OCI-LY1 (cell line): ENCODE results near the gene VWA8.

Experiments
- H2AFZ ChIP-seq: fragments of 200-600 bp; sonication (generic), shearing (Covaris generic); 2 replicates; pipeline ENCODE4 v1.6.0; 2014; ENCODE audit warnings: antibody characterized with exemption, mild to moderate bottlenecking, low read length
- H3F3A ChIP-seq: fragments of 200-600 bp; sonication (generic), shearing (Covaris generic); 2 replicates; pipeline ENCODE4 v1.6.0; 2014; ENCODE audit warnings: mild to moderate bottlenecking, antibody characterized with exemption, low read length, moderate library complexity; ENCODE audit not compliant: insufficient read depth
- H3K27ac ChIP-seq: fragments of 200-600 bp; sonication (generic); 2 replicates; pipeline ENCODE4 v1.5.1; 2014; ENCODE audit warnings: low read length, mixed run types, mild to moderate bottlenecking, low read depth; ENCODE audit not compliant: poor library complexity, severe bottlenecking
- H3K27me3 ChIP-seq: fragments of 200-600 bp; sonication (generic); 2 replicates; pipeline ENCODE4 v1.6.0; 2014; ENCODE audit warnings: antibody characterized with exemption, mild to moderate bottlenecking, low read length, moderate library complexity; ENCODE audit not compliant: insufficient read depth
- H3K36me3 ChIP-seq: fragments of 200-600 bp; sonication (generic); 2 replicates; pipeline ENCODE4 v1.6.1; 2014; ENCODE audit warnings: mild to moderate bottlenecking, antibody characterized with exemption, low read length, moderate library complexity, mixed read lengths; ENCODE audit not compliant: insufficient read depth
- H3K4me1 ChIP-seq: fragments of 200-600 bp; sonication (generic); 2 replicates; pipeline ENCODE4 v1.5.1; 2014; ENCODE audit warnings: mild to moderate bottlenecking, low read length, moderate library complexity; ENCODE audit not compliant: insufficient read depth, severe bottlenecking
- H3K4me2 ChIP-seq: fragments of 200-600 bp; sonication (generic), shearing (Covaris generic); 2 replicates; pipeline ENCODE4 v1.6.1; 2014; ENCODE audit warnings: low read length
- H3K4me3 ChIP-seq: fragments of 200-600 bp; sonication (generic); 2 replicates; pipeline ENCODE4 v1.5.1; 2014; ENCODE audit warnings: low read length, low read depth, mild to moderate bottlenecking, mixed read lengths; ENCODE audit not compliant: poor library complexity, severe bottlenecking
- H3K79me2 ChIP-seq: fragments of 200-600 bp; shearing (Covaris generic); 2 replicates; pipeline ENCODE4 v1.6.1; 2016; ENCODE audit warnings: mixed run types, low read length, mixed read lengths; ENCODE audit not compliant: insufficient read depth
- H3K9ac ChIP-seq: fragments of 200-600 bp; sonication (generic), shearing (Covaris generic); 2 replicates; pipeline ENCODE4 v1.6.1; 2014; ENCODE audit warnings: mild to moderate bottlenecking, low read length, mixed read lengths
- H3K9me2 ChIP-seq: fragments of 200-600 bp; sonication (generic), shearing (Covaris generic); 2 replicates; pipeline ENCODE4 v1.6.1; 2014; ENCODE audit warnings: low read depth, mild to moderate bottlenecking, low read length, mixed read lengths
- H3K9me3 ChIP-seq: fragments of 200-600 bp; shearing (Covaris generic); 2 replicates; pipeline ENCODE4 v1.6.1; 2014; ENCODE audit warnings: low read length, mixed read lengths
- H4K20me1 ChIP-seq: fragments of 200-600 bp; sonication (generic), shearing (Covaris generic); 2 replicates; pipeline ENCODE4 v1.6.0; 2016; ENCODE audit warnings: mild to moderate bottlenecking, low read length; ENCODE audit not compliant: insufficient read depth
- CTCF ChIP-seq: fragments of 200-600 bp; sonication (generic), shearing (Covaris generic); IDR thresholded peaks from 2 replicates; pipeline ENCODE4 v1.5.1; 2017; ENCODE audit warnings: mild to moderate bottlenecking, antibody characterized with exemption, low read length, moderate library complexity, mixed read lengths
- EZH2 ChIP-seq: fragments of 200-600 bp; sonication (generic), shearing (Covaris generic); IDR thresholded peaks from 2 replicates; pipeline ENCODE4 v1.8.0; 2017; ENCODE audit warnings: borderline replicate concordance, mixed run types, mild to moderate bottlenecking, antibody characterized with exemption, low read length, moderate library complexity, mixed read lengths

VWA8 gene

GRCh38 chr13:41720839-41721561 is 239.9 kb downstream of the VWA8 start:
- Histone ChIP-seq H2AFZ (no peak overlapping the region), H3K4me2 (no peak overlapping the region), H3K27ac (no peak overlapping the region), H3K36me3 (peaks cover 21% of the 10 kb centered on the region; the same call in 1 of the 2 replicates), H3K9me2 (no peaks in the 10 kb centered on the region), H3K4me3 (no peak overlapping the region), H3K9ac (no peak overlapping the region), H3K4me1 (no peaks in the 10 kb centered on the region), H3K9me3 (no peaks in the 10 kb centered on the region), H3K79me2 (no peaks in the 10 kb centered on the region), H3F3A (no peaks in the 10 kb centered on the region), H4K20me1 (no peaks in the 10 kb centered on the region), H3K27me3 (no peaks in the 10 kb centered on the region)
- TF ChIP-seq EZH2, result no peak
- TF ChIP-seq CTCF, result no peak

DNA sequence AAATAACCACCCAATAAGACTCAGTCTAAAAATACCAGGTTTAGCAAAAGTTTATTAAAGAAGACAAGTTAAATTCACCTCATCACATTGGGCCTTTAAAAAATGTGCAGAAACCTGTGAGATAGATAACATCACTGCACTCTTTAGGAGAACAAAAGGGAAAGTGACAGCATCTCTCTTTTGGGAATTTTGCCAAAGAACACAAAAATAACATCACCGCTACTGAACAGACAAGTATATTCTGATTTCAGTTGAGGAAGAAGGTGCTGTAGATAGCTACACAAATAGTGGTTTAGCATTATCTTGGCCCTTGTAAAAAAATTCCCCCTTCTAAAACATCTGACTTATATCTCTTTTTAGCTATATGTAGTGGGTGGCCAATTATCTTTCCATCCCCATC is 244.7 kb downstream of the VWA8 start:
- Histone ChIP-seq H3K9me2 (no peaks in the 10 kb centered on the region), H3K79me2 (no peaks in the 10 kb centered on the region), H3K9me3 (no peaks in the 10 kb centered on the region), H3K4me2 (no peak overlapping the region), H3K4me1 (no peaks in the 10 kb centered on the region), H3K36me3 (peaks cover 15% of the 10 kb centered on the region; the same call in 1 of the 2 replicates), H4K20me1 (no peaks in the 10 kb centered on the region), H3F3A (peaks cover 4% of the 10 kb centered on the region; the same call in 1 of the 2 replicates), H3K4me3 (no peak overlapping the region), H2AFZ (no peak overlapping the region), H3K9ac (no peak overlapping the region), H3K27ac (no peak overlapping the region), H3K27me3 (no peaks in the 10 kb centered on the region)
- TF ChIP-seq CTCF, result no peak
- TF ChIP-seq EZH2, result no peak

DNA sequence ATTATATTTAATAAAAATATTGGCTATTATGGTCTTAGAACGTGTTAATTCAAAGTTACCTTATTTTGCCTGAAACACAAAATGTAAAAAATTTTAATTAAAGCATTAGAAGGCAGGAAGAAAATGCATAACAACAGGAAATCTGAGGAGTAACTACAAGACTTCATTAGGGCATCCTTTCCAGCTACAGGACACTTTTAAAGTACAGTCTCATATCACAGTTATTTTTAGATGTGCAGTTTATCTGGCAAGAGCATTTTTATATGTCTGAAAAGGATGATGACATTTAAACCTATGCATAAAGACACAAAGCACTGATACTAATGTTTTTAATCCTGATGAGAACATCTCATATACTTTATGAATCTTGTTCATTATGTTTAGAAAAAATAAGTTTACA is 247.5 kb downstream of the VWA8 start:
- H3K79me2 ChIP-seq, result no peaks in the 10 kb centered on the region
- no peak overlapping the region for H3K9ac ChIP-seq
- H3K9me3 ChIP-seq, result no peaks in the 10 kb centered on the region
- peaks cover 4% of the 10 kb centered on the region; the same call in 1 of the 2 replicates for H3F3A ChIP-seq
- H3K27ac ChIP-seq, result no peak overlapping the region
- no peak for TF ChIP-seq CTCF
- no peak for TF ChIP-seq EZH2
- no peak overlapping the region for H2AFZ ChIP-seq
- no peaks in the 10 kb centered on the region for H3K36me3 ChIP-seq
- no peaks in the 10 kb centered on the region for H4K20me1 ChIP-seq
- no peaks in the 10 kb centered on the region for H3K9me2 ChIP-seq
- H3K4me3 ChIP-seq, result no peak overlapping the region
- H3K4me2 ChIP-seq, result no peak overlapping the region
- no peaks in the 10 kb centered on the region for H3K27me3 ChIP-seq
- no peaks in the 10 kb centered on the region for H3K4me1 ChIP-seq
